ENCODE measurements around the gene GANC.

GANC gene

DNA sequence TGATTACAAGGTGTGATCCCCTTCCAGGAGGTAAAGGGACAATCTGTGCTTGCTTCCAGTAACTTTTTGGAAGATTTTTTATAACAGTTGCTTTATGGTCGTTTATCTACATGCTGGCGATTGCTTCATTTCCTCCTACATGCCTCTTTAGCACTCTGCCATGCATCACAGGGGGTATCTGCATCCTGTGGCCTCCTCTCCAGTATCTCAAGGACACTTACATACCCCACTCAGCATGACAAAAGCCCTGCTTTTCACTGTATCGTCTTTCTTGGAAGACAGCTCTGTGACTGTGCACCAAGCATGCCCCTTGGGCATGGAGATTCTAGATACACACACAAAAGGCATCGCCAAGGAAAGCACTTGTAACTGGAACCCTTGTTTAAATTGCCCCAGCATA lies 111.6 kb downstream of the GANC start:
- DNase-seq (ENCODE audit: low read depth): no peak

DNA sequence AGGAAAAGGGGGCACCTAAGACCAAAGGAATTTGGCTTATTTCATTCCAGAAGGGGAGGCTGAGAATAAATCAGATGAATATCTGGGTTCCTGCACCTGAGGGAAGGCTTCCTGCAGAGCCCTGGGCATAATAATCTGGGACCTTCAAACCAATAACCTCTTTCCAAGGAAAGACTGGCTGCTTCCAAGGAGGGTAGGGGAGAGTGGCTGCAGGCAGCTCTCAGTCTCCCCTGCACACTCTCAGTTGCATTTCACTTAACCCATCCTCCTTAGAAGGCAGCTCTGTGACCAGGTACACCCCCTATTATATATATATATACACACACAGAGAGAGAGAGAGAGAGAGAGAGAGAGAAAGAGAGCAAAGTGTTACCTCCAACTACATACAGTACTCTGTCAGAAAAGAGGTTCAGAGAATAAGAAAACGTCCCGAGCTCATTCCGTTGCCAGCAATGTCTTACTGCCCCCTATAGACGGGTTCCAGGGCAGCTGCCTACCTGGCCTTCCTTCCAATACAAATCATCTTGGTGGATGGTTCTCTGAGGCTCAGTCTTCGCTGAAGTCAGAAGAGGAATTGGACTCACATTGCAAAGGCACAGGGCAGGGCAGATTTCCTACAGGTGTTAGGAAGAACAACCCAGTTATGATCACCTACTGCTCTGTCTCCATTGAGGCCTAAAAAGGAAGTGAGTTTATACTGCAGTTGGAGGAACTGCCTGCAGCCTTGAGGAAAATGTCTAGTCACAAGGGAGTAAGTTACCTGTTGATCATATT lies 112.4 kb downstream of the GANC start:
- DNase-seq (ENCODE audit: low read depth): no peak

- DNase-seq (ENCODE audit: low read depth): no peak
These were observed 113.1 kb downstream of the GANC start for GRCh38 chr15:42385980-42386700.

- DNase-seq (ENCODE audit: low read depth): no peak
These were observed 114.6 kb downstream of the GANC start for GRCh38 chr15:42387603-42388002.

GRCh38 chr15:42392309-42393024 lies 119.5 kb downstream of the GANC start:
- no peak for DNase-seq (ENCODE audit: low read depth)

DNA sequence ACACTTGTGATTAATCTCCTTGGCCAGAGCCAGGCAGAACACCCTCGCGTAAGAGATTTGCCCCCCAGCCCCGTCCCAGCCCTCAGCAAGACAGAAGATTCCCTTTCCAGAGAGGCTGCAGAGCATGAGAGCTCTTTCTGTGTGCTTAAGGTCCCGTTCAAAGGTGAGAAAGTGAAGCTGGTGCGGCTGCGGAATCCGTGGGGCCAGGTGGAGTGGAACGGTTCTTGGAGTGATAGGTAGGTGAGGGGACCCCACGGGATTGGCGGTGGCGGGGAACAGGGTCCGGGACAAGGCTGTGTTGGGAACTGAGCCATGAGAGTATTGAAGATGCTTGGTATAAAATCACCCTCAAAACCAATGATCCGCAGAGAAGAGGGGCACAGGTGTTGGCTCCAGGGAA lies 121.1 kb downstream of the GANC start:
- DNase-seq (ENCODE audit: low read depth): no peak

GRCh38 chr15:42395838-42396237 lies 122.8 kb downstream of the GANC start:
- no peak for DNase-seq (ENCODE audit: low read depth)

GRCh38 chr15:42401544-42402454 lies 128.8 kb downstream of the GANC start:
- no peak for DNase-seq (ENCODE audit: low read depth)

GRCh38 chr15:42402455-42403205 lies 129.6 kb downstream of the GANC start:
- no peak for DNase-seq (ENCODE audit: low read depth)

GRCh38 chr15:42403389-42403788 lies 130.4 kb downstream of the GANC start:
- no peak for DNase-seq (ENCODE audit: low read depth)

- DNase-seq (ENCODE audit: low read depth): no peak
These were observed 131.6 kb downstream of the GANC start for GRCh38 chr15:42404461-42405235.

DNA sequence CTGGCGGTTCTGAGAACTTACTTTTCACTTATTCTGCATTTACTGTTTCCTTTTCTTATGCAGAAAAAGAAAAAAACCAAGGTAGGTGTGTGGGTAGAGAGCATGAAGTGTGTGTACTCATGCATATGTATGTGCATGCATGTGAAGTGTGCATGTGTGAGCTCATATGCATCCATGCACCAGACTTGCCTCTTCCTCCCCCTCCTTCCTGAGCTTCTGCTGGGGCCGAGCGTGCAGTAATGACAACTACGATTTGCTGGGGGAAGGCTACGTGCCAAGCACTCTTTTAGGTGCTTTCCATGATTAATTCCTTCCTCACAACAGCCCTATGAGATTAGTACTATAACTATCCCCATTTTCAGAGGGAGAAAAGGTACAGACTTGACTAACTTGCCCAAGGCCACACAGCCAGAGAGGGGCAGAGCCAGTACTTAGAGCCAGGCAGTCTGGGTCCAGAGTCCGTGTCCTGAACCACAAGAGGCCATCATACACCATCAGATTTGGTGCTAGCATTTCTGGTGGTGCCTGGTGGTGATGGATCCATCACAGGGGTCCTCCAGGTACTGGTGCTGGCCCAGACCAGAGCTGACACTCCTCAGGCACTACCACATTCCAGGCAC lies 133.0 kb downstream of the GANC start:
- no peak for DNase-seq (ENCODE audit: low read depth)
